Measurements from ENCODE around the gene SGF29. TPM values are rescaled to one million over a fixed set of nuclear protein-coding genes. Genes with fewer than 3 reads are reported as not detected.
A peak's percentile ranks its signal among the peaks of the same experiment; 100 is the strongest.
"Not testable (repeated sequence)": the region's sequence is repeated elsewhere in the genome, so short reads cannot be mapped to it uniquely, and the experiment has no call there.

Gene SGF29
- total and polyA plus RNA-seq, 12 donors = 11.1 to 35.1 (median 14.9) TPM

DNA sequence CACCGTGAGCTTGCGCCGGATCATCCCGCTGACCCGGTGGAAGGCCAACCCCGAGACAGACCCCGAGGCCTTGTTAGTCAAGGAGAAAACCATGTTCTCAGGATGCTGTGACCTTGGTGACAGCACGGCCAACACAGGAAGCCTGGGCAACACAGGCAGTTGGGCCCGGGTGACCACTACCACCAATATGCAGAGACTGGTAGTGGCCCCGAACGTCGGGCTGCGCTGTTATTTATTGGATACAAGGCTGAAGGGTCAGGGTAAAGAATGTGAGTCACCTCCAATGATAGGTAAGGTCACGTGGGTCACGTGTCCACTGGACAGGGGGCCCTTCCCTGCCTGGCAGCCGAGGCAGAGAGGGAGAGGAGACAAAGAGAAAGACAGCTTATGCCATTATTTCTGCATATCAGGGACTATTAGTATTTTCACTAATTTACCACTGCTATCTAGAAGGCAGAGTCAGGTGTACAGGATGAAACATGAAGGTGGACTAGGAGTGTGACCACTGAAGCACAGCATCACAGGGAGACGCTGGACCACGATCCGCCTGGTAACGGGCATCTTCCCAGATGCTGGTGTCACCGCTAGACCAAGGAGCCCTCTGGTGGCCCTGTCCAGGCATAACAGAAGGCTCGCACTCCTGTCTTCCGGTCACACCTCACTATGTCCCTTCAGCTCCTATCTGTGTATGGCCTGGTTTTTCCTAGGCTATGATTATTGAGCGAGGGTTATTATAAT lies 61.9 kb downstream of the SGF29 start:
- Histone ChIP-seq H3K36me3 (peaks cover 0 to 13% (median 0%) of the 10 kb centered on the region in 9 donors), H3K4me1 (peaks cover 0 to 11% (median 1%) of the 10 kb centered on the region in 9 donors)
- not testable (repeated sequence) for H3K27me3 ChIP-seq, H3K27ac ChIP-seq, H3K9me3 ChIP-seq, H3K4me3 ChIP-seq
- WGBS, 2 donors = 41 to 42% methylated on average over 16 to 17 of the region's 24 CpGs
- TF ChIP-seq, protein P1, sequence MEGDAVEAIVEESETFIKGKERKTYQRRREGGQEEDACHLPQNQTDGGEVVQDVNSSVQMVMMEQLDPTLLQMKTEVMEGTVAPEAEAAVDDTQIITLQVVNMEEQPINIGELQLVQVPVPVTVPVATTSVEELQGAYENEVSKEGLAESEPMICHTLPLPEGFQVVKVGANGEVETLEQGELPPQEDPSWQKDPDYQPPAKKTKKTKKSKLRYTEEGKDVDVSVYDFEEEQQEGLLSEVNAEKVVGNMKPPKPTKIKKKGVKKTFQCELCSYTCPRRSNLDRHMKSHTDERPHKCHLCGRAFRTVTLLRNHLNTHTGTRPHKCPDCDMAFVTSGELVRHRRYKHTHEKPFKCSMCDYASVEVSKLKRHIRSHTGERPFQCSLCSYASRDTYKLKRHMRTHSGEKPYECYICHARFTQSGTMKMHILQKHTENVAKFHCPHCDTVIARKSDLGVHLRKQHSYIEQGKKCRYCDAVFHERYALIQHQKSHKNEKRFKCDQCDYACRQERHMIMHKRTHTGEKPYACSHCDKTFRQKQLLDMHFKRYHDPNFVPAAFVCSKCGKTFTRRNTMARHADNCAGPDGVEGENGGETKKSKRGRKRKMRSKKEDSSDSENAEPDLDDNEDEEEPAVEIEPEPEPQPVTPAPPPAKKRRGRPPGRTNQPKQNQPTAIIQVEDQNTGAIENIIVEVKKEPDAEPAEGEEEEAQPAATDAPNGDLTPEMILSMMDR (IDR thresholded peaks at IDR 0.05) = peak; percentile 46 to 80 (median 74)
- intact Hi-C loops (cut with DNase I) = loop anchor here in 6 of 10 donors (5.0 kb wide), 4 partner anchors 63 to 338 kb away; partner anchors contain the start of genes APOBR (in 3 of the 6), CLN3 (in 3 of the 6), NUPR1 (in 1 of the 6) and SGF29 (in 1 of the 6)
- peak; percentile 63 to 64 for DNase-seq
- ATAC-seq = peak in 3 of 8 donors; percentile 50 to 56 (median 54)

DNA sequence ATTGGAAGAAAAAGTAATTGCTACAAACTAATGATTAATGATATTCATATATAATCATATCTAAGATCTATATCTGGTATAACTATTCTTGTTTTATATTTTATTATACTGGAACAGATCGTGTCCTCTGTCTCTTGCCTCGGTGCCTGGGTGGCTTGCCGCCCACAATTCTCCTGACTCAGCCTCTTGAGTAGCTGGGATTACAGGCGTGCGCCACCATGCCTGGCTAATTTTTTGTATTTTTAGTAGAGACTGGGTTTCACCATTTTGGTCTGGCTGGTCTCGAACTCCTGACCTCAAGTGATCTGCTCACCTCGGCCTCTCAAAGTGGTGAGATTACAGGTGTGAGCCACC lies 62.5 kb downstream of the SGF29 start:
- not testable (repeated sequence) for H3K4me3 ChIP-seq, H3K9me3 ChIP-seq, ATAC-seq, H3K27ac ChIP-seq, H3K27me3 ChIP-seq, H3K4me1 ChIP-seq, DNase-seq
- H3K36me3 ChIP-seq = peaks cover 0 to 13% (median 0%) of the 10 kb centered on the region in 9 donors
- intact Hi-C loops (cut with DNase I) = loop anchor here in 6 of 10 donors (5.0 kb wide), 4 partner anchors 64 to 339 kb away; partner anchors contain the start of genes APOBR (in 3 of the 6), CLN3 (in 3 of the 6), NUPR1 (in 1 of the 6) and SGF29 (in 1 of the 6)
- WGBS, 2 donors = 78 to 81% methylated on average over 7 of the region's 7 CpGs

DNA sequence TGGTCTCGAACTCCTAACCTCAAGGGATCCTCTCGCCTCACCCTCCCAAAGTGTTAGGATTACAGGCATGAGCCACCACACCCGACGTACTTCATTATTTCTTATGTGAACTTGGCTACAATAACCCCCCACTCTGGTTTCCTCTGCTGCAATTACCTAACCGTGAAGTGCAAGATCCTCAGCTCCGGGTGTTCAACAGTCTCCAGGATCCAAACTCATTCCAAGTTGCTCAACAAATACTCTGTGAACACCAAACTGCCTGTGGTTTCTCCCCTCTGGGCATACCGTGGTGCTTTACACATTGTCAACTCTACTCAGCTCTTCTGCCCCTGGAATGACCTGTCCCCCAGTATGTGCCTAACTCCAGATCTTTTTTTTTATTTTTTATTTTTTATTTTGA lies 62.9 kb downstream of the SGF29 start:
- DNase-seq (no peak), ATAC-seq (no peak)
- TF ChIP-seq, protein P1 (IDR thresholded peaks at IDR 0.05) = no peak
- no peak overlapping the region for H3K4me3 ChIP-seq
- peaks cover 0 to 7% (median 0%) of the 10 kb centered on the region in 9 donors for H3K4me1 ChIP-seq
- intact Hi-C loops (cut with DNase I) = loop anchor here in 6 of 10 donors (5.0 kb wide), 4 partner anchors 64 to 339 kb away; partner anchors contain the start of genes APOBR (in 3 of the 6), CLN3 (in 3 of the 6), NUPR1 (in 1 of the 6) and SGF29 (in 1 of the 6)
- H3K9me3 ChIP-seq = no peaks in the 10 kb centered on the region
- no peaks in the 10 kb centered on the region for H3K27me3 ChIP-seq
- H3K36me3 ChIP-seq = peaks cover 0 to 13% (median 0%) of the 10 kb centered on the region in 9 donors
- WGBS, 2 donors = 75 to 77% methylated on average over 7 of the region's 7 CpGs
- no peak overlapping the region for H3K27ac ChIP-seq

DNA sequence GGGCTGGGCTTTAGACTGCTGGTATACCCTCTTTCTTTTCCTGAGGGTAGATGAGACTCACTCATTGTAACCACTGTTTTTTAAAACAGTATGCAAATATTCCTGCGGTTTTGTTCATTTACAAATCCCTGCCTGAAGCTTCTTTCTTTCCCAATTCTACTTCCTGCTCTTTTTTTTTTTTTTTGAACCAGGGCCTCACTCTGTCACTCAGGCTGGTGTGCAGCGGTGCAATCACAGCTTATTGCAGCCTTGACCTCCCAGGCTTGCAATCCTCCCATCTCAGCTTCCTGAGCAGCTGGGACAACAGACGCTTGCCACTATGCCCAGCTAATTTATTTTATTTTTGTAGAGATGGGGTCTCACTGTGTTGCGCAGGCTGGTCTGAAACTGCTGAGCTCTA lies 64.2 kb downstream of the SGF29 start:
- ATAC-seq = no peak
- no peak for DNase-seq
- peaks cover 0 to 18% (median 0%) of the 10 kb centered on the region in 9 donors for H3K4me1 ChIP-seq
- H3K9me3 ChIP-seq = no peaks in the 10 kb centered on the region
- TF ChIP-seq, protein P1 (IDR thresholded peaks at IDR 0.05) = no peak
- no peak overlapping the region for H3K27ac ChIP-seq
- intact Hi-C loops (cut with DNase I) = loop anchor here in 6 of 10 donors (5.0 kb wide), 4 partner anchors 66 to 341 kb away; partner anchors contain the start of genes APOBR (in 3 of the 6), CLN3 (in 3 of the 6), NUPR1 (in 1 of the 6) and SGF29 (in 1 of the 6)
- 56 to 59% methylated on average over 4 of the region's 4 CpGs for WGBS, 2 donors
- peaks cover 0 to 13% (median 0%) of the 10 kb centered on the region in 9 donors for H3K36me3 ChIP-seq
- no peak overlapping the region for H3K4me3 ChIP-seq
- H3K27me3 ChIP-seq = no peaks in the 10 kb centered on the region

DNA sequence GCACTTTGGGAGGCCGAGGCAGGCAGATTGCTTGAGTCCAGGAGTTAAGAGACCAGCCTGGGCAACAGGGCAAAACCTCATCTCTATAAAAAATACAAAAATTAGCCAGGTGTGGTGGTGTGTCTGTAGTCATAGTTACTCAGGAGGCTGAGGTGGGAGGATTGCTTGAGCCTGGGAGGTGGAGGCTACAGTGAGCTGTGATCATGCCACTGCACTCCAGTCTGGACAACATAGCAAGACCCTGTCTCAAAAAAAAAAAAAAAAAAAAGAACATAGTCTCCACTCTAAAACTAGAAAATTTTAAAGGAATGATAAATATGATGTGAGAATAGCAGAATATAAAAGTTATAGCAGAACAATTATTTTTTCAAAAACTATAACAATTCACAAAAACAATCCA lies 66.6 kb downstream of the SGF29 start:
- H3K27ac ChIP-seq; H3K4me3 ChIP-seq; intact Hi-C loops (cut with DNase I); H3K9me3 ChIP-seq; H3K27me3 ChIP-seq; DNase-seq; ATAC-seq: not testable (repeated sequence)
- 76 to 89% methylated on average over 1 of the region's 1 CpG for WGBS, 2 donors
- Histone ChIP-seq H3K36me3 (peaks cover 0 to 13% (median 0%) of the 10 kb centered on the region in 9 donors), H3K4me1 (peaks cover 0 to 26% (median 0%) of the 10 kb centered on the region in 9 donors)

All from heart right ventricle (tissue), 16 donors.